ENCODE results near the gene ZNF516.

ZNF516 gene

DNA sequence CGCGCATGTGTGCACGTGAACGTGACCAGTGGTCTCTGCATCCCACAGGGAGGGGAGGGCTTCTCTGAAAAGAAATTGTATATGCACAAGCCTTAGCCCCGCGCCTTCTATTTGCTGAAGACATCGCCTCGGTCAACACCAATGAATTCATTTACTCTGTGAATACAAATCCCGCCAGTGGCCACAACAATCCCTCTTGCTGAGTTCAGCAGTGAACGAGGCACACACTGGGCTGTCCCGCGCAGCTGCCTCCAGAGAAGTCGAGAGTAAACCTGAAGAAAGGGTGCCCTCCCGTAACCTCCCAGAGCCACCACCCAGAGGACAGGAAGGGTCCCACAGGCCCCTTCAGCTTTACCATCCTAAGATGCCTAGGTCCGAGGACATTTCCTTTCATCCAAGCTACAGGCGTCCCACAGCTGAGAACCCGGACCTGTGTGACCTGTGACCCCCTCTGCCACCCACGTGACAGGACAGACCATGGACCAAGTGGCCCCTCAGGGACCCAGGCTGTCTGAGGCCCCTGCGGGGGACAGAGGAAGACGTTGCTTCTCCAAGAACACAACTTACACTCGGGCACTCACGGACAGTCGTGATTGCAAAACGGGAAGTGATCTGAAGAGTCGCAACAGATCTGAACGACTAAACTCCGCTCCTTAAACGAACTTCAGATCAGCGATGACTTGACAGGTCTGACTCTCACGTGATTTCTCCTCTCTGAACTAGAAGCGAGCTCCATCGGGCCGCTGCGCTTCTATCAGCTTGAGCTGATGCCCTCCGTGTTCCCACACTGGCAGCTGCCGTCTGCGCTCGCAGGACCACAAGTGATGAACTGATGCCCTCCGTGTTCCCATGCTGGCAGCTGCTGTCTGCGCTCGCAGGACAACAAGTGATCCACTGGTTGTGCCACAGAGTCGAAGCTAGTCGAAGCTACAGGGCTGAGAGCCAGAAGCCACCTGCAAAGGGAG, 92.7 kb downstream of the ZNF516 start:
- no peak for DNase-seq (ENCODE audit: low read depth in 4 of 4, low spot score in 1 of 4)

DNA sequence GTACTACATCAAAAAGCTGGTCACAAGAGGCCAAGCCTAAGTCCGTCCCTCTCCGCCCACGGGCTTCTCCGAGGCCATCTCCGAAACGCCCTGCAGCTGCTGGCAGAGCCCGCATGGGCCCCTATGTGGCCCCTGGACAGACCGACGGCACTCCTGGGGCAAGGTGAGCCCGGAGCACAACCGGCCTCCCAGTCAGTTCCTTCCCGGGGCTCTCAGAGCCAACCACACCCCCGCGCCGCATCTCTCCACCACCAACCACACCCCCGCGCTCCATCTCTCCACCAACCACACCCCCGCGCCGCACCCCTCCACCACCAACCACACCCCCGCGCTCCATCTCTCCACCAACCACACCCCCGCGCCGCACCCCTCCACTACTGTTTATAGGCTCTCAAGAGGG, 93.5 kb downstream of the ZNF516 start:
- no peak for DNase-seq (ENCODE audit: low read depth in 4 of 4, low spot score in 1 of 4)

DNA sequence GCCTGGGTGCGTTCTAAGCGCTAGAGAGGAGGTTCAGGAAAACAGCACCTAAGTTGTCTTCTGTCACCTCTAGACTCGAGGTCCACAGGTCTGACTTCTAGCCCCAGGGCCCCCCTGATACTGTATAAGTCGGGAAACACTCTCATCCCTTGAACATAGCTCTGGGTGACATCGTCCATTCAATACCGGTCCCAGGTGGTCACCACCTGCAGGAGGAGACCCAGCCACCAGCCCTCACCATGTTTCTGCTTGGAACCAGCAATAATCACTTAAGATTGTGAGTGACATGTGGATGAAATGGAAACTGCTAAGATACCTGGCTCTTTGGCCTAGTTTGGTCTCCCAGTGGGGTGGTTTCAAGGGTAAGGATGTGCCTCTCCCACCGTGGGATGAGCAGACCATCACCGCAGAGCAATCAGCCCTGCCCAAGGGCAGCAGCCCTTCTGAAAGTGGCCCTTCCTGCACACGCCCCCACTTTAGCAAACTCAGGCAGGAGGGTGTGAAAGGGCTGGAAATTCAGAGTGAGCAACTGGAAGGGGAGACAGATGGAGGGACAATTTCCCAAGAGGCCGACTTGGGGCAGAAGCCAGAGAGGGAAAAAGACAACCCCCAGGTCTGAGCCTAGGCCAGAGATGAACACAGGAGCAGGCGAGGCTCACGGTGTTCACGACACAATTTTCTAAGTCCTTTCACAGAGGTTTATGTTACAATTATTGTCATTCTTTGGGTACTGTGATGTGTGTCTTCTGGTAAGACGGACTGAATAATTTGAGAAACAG, 95.2 kb downstream of the ZNF516 start:
- no peak for DNase-seq (ENCODE audit: low read depth in 4 of 4, low spot score in 1 of 4)

DNA sequence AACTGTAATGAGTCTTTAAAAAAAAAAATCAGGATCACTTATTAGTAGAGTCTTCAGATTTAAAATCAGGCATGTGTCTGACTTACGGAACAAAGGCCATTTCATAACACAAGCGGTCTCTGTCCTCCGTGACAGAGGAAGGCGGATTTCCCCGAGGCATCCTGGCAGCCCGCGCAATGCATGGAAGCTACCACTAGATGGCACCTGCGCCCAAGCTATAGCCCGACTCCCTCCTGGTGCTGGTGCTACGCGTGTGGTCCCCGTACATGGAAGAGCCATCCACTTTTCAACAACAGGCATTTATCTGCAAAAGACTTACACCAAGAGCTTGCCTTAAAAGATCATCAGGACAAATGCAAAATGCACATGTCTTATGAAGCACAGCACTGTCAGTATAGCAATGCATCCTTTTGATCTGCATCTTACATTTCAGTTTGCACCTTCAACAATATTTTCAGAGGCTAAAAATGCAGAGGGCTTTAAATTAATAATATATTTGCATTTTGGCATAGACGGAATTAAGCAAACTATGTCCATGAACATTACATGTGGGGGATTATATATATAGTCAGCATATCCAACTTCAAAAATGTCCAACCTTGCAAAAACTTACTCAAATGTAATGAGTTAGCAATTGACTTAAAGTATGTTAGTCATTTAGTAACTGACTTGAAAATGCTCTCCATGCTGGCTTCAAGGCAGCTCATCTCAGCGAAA, 96.0 kb downstream of the ZNF516 start:
- peak; percentile 45 to 66 (median 60) for DNase-seq (ENCODE audit: low read depth in 4 of 4, low spot score in 1 of 4)

DNA sequence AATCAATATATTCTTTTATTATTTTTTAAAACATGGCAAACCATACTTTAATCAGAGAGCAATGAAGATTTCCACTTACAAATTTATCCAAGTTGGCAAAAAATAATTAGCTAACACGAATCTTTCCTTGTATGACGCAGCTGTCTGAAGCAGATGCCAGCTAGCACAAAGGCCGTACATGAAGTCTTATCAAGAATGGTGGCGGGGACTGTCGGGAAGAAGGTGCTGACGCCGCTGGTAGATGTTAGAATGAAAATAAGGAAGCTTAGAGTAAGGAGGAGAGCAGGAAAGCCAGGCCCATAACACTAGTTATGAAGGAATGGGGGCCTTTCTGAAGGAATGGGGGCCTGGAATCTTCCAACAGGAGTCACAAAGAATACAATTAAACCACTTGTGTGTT, 96.7 kb downstream of the ZNF516 start:
- no peak for DNase-seq (ENCODE audit: low read depth in 4 of 4, low spot score in 1 of 4)

DNA sequence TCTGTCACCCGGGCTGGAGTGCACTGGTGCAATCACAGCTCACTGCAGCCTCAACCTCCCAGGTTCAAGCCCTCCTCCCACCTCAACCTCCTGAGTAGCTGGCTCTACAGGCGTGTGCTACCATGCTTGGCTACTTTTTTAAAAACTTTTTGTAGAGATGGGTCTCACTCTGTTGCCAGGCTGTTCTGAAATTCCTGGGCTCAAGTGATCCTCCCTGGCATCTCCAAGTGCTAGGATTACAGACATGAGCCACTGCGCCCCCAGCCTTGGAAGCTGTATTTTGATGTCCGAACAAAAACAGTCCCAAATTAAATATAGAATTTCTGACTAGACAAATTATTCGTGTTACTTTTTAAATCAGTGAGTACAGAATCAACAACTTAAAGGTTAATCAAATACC, 97.4 kb downstream of the ZNF516 start:
- DNase-seq (ENCODE audit: low read depth in 4 of 4, low spot score in 1 of 4) = no peak

DNA sequence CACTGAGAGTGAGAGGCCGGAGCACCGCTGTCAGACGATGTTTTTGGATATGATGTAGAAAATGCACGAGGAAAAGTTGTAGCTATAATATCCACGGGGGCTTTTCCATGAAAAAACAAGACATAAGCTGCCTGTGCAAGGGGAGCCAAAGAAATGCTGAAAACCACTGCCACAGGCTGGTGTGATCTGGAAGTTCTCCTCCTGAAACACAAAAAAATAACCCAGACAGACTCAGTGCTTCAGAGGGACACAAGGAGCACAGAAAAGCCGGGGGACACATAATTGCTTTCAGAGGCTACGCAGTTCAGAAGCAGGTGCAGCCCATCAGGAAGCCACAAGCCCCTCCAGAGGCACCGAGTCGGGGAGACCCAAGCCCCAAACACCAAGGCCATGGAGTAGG, 98.2 kb downstream of the ZNF516 start:
- no peak for DNase-seq (ENCODE audit: low read depth in 4 of 4, low spot score in 1 of 4)

DNA sequence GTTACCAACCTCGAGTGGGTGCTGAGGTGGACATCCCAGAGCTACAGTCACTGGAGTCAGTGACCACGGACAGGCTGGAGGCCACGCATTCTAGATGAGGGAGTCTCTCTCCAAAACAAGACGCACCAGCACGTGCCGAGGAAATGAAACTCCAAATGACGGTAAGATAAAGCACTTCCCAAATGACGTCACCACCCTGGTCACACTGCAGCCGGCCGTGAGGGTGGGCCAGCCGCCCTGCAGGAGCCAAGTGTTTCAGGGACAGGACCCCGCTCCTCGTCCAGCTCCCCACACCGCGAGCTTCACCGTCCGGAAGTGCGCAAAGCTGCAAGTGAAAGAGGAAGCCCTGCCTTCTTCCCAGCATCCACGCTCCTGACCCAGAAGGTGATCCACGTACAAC, 99.4 kb downstream of the ZNF516 start:
- no peak for DNase-seq (ENCODE audit: low read depth in 4 of 4, low spot score in 1 of 4)

DNA sequence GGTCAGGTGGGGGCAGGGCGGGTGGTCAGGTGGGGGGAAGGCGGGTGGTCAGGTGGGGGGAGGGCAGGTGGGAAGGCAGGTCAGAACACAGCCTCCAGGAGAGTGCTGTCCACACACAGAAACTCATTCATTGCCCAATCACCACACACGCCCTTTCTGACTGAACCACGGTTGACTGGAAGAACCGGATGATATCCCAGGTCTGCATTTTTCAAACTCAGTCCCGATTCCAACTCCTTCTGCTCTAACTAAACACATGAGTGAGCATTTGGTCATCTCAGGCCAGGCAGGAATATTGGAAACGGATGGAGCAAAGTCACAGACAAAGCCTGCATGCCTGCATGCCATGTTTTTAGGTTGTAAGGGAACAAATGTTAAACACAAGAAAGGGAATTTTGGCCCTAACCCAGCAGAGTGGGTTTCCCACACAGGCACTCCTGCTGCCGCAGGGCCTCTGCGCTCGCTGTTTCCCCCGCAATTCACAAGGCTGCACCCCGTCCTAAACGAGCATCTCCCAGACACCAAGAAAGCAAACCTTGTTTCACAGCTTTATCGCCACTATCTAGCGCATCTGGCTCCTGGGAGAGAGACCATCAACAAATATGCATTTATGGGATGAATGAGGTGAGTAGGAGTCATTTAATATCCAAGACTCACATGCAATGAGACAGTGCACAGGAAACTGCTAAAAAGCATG, 100.1 kb downstream of the ZNF516 start:
- no peak for DNase-seq (ENCODE audit: low read depth in 4 of 4, low spot score in 1 of 4)

DNA sequence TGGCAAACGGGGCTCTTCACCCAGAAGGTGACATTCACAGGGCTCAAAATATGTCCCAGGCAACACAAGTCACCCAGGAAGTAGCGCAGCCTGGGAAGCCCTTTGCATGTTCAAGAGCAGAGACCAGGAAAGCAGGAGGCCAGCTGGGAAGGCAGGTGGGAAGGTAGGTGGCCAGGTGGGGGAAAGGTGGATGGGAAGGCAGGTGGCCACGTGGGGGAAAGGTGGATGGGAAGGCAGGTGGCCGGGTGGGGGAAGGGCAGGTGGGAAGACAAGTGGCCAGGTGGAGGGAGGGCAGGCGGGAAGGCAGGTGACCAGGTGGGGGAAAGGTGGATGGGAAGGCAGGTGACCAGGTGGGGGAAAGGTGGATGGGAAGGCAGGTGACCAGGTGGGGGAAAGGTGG, 102.7 kb downstream of the ZNF516 start:
- no peak for DNase-seq (ENCODE audit: low read depth in 4 of 4, low spot score in 1 of 4)

DNA sequence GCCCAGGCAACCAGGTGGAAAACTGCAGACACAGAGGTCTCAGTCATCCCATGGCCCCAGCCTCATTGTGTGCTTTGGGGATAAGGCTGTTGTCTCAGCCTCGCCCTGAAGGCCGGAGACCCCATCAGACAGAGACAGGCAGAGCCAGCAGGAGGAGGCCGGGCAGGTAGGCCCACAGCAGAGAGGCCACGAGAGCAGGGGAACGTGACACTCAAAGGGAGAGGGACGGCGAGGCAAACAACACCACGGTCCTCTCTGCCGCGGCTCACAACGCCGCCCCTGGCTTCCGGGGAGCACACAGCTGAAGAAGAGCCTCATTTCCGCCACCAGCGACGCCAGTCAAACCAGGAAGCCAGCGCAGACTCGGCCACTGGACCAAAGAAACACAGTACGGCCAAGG, 103.3 kb downstream of the ZNF516 start:
- DNase-seq (ENCODE audit: low read depth in 4 of 4, low spot score in 1 of 4) = no peak

DNA sequence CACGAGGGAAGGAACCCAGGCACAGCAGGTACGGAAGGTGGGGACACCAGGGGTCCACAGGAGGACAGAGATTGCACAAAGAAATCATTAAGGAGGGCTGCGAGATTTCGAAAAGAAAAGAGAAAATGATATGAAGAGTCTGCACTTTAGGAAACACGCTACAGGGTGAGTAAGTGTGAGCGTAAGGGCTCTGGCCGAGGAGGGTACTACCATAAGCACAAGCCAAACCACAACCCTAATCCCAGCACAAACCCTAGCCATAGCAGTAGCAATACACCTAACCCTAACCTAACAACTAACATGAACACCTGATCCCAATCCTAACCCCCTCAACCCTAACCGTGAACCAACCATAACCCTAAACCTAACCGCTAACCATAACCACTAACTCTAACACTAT, 104.0 kb downstream of the ZNF516 start:
- no peak for DNase-seq (ENCODE audit: low read depth in 4 of 4, low spot score in 1 of 4)

DNA sequence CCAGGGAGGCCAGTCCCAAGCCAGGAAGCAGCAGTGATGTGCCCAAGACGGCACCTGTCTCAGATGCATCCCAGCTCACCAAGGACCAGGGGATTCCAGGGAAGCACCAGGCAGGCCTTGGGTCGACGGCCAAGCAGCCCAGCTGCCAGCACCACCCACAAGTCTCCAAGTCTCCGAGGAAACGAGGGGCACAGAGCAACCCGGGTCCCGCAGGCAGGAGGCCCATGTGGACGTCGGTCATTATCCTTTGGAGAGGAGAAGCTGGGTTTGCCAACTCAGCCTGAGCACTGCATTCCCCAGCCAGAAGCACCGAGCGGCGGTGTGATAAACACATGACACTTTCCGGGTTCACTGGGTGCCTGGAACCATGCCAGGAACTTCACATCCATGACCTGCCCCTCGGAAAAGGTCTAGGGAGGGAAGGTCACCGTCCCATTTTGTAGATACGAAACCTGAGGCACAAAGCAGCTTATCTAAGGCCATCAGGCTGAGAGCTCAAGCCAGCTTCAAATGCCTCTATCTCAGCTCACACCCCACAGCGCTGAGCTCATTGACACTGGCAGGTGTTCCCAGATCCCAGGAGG, 104.5 kb downstream of the ZNF516 start:
- no peak for DNase-seq (ENCODE audit: low read depth in 4 of 4, low spot score in 1 of 4)

DNA sequence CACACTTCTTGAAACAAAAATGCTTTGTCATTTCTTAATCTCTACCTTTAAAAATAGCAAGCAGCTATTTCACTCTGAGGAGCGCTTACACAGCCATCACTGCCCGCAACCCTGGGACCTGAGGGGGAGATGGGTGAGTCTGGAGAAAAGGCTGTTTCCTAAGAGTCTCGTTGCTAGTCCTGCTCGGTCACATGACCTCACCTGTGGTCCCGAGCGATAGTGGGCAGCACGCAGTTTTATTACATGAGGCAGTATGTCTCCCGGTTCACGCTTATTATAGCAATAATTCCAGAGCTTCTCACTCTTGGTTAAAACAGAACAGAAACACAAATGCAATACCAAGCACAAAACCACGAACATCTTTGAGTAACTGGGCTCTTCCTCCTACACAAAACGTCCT, 105.3 kb downstream of the ZNF516 start:
- DNase-seq (ENCODE audit: low read depth in 4 of 4, low spot score in 1 of 4) = no peak

DNA sequence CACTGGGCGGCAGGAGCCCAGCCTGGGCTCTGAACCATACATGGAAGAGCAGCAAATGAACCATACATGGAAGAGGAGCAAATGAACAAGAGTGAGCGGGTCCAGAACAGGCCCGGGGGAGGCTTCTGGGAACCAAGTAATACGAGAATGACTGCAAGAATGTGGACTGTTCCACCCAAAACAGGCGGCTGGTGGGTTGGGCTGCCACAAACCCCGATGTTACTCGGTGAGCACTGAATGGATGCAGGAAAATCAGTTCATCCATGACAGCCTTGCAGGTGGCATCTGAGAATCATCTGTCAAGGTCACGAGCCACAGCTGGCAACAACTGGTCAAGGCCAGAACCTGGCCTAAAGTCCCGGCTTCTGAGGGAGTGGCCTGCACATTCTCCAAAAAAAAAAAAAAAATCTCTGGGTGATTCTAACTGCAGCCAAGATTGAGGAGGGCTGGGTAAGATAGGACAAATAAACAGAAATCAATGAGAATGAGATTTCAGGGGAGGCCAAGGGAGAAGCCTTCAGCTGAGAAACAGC, 106.1 kb downstream of the ZNF516 start:
- no peak for DNase-seq (ENCODE audit: low read depth in 4 of 4, low spot score in 1 of 4)

DNA sequence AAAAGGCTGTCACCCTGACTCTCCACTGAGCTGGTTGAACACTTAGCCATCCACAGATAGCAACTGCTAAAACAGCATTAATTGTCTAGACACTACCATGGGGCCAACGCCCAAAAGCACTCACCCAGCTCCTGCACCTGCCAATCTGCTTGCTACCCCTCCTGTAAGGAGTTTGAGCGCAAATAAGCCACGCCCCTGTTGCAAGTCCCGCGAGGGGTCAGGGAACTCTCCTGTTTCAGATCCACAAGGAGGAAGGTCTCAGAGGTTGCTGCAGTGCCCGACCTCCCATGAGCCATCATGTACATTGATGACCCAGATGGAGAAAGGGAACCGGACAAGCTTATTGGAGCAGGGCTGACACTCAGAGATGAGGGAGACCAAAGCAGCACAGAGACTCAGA, 106.8 kb downstream of the ZNF516 start:
- DNase-seq (ENCODE audit: low read depth in 4 of 4, low spot score in 1 of 4) = no peak

DNA sequence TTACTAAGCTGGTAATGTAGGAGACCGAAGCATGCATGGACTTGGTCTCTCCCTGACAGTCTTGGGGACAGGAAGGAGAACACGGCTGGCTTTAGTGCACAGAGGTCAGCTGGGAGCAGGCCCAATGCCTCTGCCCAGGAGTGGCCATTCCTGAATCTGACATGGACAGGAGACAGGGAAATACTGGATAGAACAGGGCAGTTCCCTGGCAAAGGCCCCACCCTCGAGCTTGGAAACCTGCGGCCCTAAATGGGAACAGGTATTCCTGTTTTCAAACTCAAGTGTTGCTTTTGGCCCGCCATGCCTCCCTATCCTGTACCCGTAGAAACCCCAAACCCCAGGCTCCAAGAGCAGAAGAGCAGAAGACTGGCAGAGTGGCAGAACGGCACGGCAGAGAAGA, 107.4 kb downstream of the ZNF516 start:
- no peak for DNase-seq (ENCODE audit: low read depth in 4 of 4, low spot score in 1 of 4)

DNA sequence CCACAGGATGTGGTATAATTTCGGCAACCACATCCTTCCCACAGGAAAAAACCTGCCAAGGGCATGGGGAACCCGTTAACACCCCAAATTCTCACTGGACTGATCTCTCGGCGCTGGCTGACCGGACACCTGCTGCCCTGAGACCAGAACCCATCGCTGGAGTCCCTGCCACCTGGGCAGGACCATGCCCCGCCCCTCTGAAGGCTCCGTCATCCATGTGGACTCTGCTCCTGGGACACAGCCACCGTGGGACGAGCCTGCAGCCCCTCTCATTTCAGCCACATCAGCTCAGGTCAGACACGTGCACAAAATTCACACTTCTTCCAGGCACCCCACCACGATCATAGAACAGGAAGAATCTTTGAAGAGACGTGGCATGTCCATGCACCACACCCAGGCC, 108.2 kb downstream of the ZNF516 start:
- no peak for DNase-seq (ENCODE audit: low read depth in 4 of 4, low spot score in 1 of 4)

DNA sequence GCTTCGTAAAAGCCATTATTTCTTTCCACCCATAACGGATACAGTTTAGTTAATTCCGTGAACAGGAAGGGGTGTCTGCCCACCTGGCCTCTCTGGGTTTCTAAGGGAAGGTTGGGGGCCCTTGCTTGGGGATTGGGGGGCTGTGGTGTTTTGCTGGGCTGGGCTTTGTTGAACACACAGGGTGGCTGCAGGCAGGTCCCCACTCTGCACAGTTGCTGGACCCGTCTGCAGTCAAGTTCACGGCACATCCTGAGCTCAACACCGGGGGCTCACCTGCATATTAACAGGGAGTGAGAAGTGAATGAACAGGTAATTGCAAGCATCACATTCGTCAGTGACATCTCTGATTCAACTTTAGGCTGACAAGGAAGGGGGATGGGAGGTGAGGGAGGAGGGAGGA, 109.0 kb downstream of the ZNF516 start:
- no peak for DNase-seq (ENCODE audit: low read depth in 4 of 4, low spot score in 1 of 4)

DNA sequence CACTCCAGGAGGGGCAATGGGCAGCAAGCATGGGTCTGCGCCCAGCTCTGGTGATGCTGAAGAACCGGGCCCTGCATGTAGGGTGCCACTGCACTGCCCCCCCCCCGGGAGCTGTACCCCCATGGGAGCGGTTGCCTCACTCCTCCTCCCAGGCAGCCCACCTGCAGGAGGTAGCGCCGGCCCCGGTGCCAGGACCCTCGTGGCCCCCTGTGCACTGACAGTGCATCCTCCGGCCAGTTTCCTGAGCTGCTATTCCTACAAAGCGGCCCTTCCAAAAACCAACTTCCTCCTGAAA, 109.4 kb downstream of the ZNF516 start:
- no peak for DNase-seq (ENCODE audit: low read depth in 4 of 4, low spot score in 1 of 4)

Data from stimulated activated CD4-positive, alpha-beta T cell treated with anti-CD3 and anti-CD28 coated beads, Interleukin-1b, Interleukin-23, amount 100 ng/mL, for 24 hours (primary cell).